HG02852 (cell line): ENCODE data around the gene ZNF579.
"Not testable (repeated sequence)": the region's sequence is repeated elsewhere in the genome, so short reads cannot be mapped to it uniquely, and the experiment has no call there.

ENCODE experiments used
- ATAC-seq: cut with Tn5 transposase; IDR thresholded peaks from one replicate; pipeline ENCODE4 v1.9.1; 2021; ENCODE audit warnings: mild to moderate bottlenecking, moderate library complexity; ENCODE audit not compliant: unreplicated experiment

ZNF579 gene

DNA sequence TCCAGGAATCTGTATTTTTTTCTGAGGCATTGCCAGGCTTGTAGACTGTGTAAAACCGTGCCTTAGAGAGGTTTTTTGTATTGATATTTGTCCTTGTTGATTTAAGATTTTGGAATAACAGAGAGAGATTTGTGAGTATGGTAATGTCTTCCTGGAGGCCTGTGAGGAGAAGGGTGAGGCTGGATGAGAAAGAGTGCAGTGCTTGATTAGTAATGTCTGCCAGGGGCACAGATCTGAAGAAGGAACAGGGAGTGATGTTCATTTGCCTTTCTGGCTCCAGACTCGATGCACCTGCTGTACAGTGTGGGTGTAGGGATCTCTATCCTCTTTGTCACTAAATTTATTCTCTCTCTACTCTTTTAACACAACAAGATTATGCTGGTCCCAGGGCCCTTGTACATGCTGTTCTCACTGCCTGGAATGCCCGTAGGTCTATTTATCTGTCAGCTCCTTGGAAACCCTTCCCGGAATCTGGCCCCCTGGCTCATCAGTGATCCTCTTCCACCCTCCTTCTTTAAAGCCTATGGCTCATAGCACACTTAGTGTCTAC is 14.4 kb upstream of the ZNF579 start:
- ATAC-seq = no peak

GRCh38 chr19:55593096-55593772 is 12.6 kb upstream of the ZNF579 start:
- ATAC-seq = no peak

- no peak for ATAC-seq
Measured at GRCh38 chr19:55592391-55593090, 11.9 kb upstream of the ZNF579 start.

DNA sequence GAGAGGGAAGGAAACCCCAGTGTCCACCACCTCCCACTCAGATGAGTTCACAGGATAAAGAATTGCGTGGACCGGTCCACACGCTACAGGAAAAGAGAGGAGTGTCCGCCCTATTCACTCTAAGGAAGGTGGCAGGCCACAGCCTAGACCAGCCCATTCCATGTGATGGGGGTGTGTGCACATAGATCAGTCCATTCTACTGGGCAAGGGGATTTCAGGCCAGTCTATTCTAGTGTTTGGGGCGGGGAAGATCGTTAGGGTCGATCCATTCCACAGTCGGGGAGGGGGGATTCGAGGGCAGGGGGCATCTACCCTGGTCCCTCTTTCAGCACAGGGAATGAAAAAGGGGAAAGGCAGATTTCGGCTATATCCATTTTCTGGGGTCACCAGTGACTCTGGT is 10.9 kb upstream of the ZNF579 start:
- ATAC-seq = no peak

GRCh38 chr19:55590617-55591016 is 10.0 kb upstream of the ZNF579 start:
- ATAC-seq = no peak

GRCh38 chr19:55590109-55590508 is 9.5 kb upstream of the ZNF579 start:
- no peak for ATAC-seq

DNA sequence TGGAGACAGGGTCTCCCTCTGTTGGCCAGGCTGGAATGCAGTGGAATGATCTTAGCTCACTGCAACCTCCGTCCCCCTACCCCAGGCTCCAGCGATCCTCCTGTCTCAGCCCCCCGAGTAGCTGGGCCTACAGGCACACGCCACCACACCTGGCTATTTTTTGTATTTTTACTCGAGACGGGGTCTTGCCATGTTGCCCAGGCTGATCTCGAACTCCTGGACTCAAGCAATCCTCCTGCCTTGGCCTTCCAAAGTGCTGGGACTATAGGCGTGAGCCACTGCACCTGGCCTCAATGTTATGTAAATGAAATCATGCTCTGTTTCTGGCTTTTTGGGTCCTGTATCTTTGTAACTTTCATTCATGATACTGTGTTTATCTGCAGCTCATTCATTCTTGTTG is 8.1 kb upstream of the ZNF579 start:
- ATAC-seq = no peak

DNA sequence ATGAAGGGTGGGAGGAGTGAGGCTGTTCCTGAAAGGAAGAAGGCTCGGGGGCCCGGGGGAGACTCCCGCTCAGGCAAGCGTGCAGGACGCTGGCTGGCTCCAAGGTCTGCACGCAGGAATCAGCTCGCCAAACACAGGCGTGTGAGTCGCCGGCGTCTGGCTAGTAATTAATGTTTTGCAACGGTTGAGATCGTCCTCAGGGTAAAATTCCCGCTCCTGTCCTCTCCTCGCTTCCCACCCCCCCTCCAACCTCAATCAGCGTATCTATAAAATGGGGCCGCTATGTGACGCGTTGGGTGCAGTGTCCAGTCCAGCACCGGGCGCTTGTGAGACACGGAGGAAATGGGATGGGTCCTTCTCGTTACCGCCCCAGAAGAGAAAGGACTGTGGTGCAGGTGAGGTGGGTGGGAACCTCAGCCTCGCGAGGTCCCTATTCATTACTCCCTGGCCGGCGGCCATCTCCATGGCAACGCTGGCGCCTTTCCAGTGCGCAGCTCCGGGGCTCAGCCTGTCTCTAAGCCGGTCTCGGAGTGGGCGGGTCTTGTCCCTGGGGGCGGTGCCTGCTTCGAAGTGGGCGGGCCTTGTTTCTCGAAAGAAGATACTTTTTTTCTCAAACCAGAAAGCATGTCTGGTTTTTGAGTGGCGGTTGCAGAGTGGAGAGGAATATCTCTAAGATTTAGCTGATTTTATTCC is 6.5 kb upstream of the ZNF579 start:
- peak; percentile 67 for ATAC-seq

DNA sequence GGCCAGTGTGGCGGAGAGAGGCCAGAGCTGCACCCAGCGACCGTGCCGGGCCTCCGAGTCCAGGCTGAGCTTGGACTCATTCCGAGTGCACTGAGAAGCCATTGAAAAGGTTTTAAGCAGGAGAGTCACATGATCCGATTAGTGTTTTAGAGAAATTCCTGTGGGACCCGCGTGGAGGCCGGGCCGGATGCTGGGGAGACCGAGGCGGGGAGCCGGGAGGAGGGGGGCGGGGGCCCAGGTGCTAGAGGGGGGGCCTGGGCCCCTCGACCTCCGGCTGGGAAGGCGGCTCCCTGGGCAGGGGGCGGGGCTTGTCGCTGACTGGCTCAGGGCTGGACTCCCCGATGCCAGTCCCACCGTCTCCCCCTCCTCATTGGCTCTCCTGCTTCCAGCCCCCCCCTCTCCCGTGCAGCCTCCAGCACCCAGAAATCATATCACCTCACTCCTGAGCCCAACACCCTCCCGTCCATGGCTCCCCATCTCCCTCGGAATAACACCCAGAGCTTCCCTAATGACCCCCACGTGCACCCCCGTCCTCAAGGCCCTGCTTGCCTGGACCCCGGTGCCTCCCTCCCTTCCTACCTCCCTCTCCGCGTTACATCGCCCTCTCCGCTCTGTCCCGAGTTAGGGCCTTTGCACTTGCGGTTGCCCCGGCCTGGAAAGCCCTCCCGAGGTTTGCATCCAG is 5.2 kb upstream of the ZNF579 start:
- ATAC-seq = no peak

GRCh38 chr19:55584871-55585270 is 4.2 kb upstream of the ZNF579 start:
- ATAC-seq = no peak

DNA sequence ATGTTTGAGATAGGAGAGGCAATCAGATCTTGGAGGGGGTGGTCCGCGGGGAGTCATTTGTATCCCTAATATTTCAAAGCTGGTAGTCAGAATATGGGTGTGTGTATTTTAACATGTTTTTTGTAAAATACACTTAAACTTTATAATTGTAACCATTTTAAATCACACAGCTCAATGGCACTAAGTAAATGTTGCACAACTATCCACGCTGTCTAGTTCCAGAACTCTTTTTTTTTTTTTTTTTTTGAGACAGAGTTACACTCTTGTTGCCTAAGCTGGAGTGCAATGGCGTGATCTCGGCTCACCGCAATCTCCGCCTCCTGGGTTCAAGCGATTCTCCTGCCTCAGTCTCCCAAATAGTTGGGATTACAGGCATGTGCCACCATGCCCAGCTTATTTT is 3.2 kb upstream of the ZNF579 start:
- ATAC-seq = not testable (repeated sequence)

DNA sequence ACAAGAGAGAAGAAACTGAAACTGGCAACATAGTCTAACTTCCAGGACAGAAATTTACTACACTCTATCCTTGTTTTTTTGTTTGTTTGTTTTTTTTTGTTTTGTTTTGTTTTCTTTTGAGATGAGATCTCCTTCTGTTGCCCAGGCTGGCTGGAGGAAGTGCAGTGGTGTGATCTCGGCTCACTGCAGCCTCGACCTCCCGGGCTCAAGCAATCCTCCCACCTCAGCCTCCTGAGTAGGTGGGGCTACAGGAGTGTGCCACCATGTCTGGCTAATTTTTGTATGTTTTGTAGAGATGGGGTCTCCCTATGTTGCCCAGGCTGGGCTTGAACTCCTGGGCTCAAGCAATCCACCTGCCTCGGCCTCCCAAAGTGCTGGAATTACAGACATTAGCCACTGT is 1.6 kb upstream of the ZNF579 start:
- ATAC-seq = not testable (repeated sequence)

- no peak for ATAC-seq
Measured at GRCh38 chr19:55581823-55582223, 1.2 kb upstream of the ZNF579 start.

GRCh38 chr19:55581145-55581822 is 636 bp upstream of the ZNF579 start:
- ATAC-seq = no peak

- no peak for ATAC-seq
Measured at GRCh38 chr19:55579766-55580621, 654 bp downstream of the ZNF579 start.

- ATAC-seq = no peak
Measured at GRCh38 chr19:55578761-55579747, 1.6 kb downstream of the ZNF579 start.

- ATAC-seq = no peak
Measured at GRCh38 chr19:55578031-55578760, 2.5 kb downstream of the ZNF579 start.

DNA sequence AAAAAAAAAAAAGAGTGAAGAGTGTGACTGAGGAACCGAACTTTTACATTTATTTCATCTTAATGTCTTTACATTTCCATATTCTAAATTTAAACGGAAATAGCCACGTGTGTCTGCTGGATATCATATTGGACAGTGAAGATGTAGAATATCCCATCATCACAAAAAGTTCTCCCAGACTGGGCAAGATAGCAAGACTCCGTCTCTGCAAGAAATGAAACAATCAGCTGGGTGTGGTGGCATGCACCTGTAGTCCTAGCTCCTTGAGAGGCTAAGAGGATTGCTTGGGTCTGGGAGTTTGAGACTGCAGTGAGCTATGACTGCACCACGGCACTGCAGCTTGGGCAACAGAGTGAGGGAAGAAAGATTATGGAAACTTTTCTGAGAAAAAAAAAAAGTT is 3.9 kb downstream of the ZNF579 start:
- no peak for ATAC-seq
